ENCODE results near the gene KCNJ6. TPM values are rescaled to one million over a fixed set of nuclear protein-coding genes. Genes with fewer than 3 reads are reported as not detected.
"Not testable (repeated sequence)": the region's sequence is repeated elsewhere in the genome, so short reads cannot be mapped to it uniquely, and the experiment has no call there.

KCNJ6 gene
- total RNA-seq, 1 donor from 2014 or later: 2.6 TPM

GRCh38 chr21:37717534-37717933 lies 198.7 kb downstream of the KCNJ6 start:
- Histone ChIP-seq H3K4me2 (ENCODE audit: low read length) (no peak overlapping the region), H2AFZ (ENCODE audit: low read depth, low read length) (no peak overlapping the region), H3K4me3 (ENCODE audit: insufficient read depth, low read depth, low read length) (no peak overlapping the region), H3K9me3 (ENCODE audit: insufficient read depth, low read depth, low read length) (no peaks in the 10 kb centered on the region), H3K27me3 (ENCODE audit: insufficient read depth, low read length) (peaks cover 5% of the 10 kb centered on the region), H3K9ac (ENCODE audit: low read length) (no peak overlapping the region), H3K36me3 (ENCODE audit: insufficient read depth, low read length) (no peaks in the 10 kb centered on the region), H4K20me1 (ENCODE audit: insufficient read depth, low read length) (no peaks in the 10 kb centered on the region), H3K4me1 (ENCODE audit: insufficient read depth, low read length) (no peaks in the 10 kb centered on the region), H3K27ac (ENCODE audit: low read depth, low read length) (no peak overlapping the region), H3K79me2 (ENCODE audit: insufficient read depth, low read length) (no peaks in the 10 kb centered on the region)
- no peak overlapping the region for H3K4me3 Mint-ChIP-seq (ENCODE audit: unreplicated experiment)
- H3K4me1 Mint-ChIP-seq (ENCODE audit: low read depth, unreplicated experiment): no peaks in the 10 kb centered on the region
- DNase-seq (ENCODE audit: low read depth): no peak
- H3K36me3 Mint-ChIP-seq (ENCODE audit: low read depth, unreplicated experiment): peaks cover 2% of the 10 kb centered on the region
- H3K27me3 Mint-ChIP-seq (ENCODE audit: low read depth, unreplicated experiment): peaks cover 8% of the 10 kb centered on the region
- peaks cover 6% of the 10 kb centered on the region for H3K9me3 Mint-ChIP-seq (ENCODE audit: unreplicated experiment)
- H3K27ac Mint-ChIP-seq (ENCODE audit: unreplicated experiment): no peak overlapping the region
- no peak for TF ChIP-seq CTCF (IDR thresholded peaks at IDR 0.05; ENCODE audit: insufficient read depth, low read depth, low read length)
- no peak for TF ChIP-seq EZH2 (IDR thresholded peaks at IDR 0.05; ENCODE audit: insufficient read depth, low read length)
- no peak for FAIRE-seq

GRCh38 chr21:37712569-37712934 lies 203.7 kb downstream of the KCNJ6 start:
- not testable (repeated sequence) for H3K4me3 Mint-ChIP-seq (ENCODE audit: unreplicated experiment); FAIRE-seq; DNase-seq (ENCODE audit: low read depth); H3K4me1 ChIP-seq (ENCODE audit: insufficient read depth, low read length); H3K4me1 Mint-ChIP-seq (ENCODE audit: low read depth, unreplicated experiment); H4K20me1 ChIP-seq (ENCODE audit: insufficient read depth, low read length); H3K36me3 Mint-ChIP-seq (ENCODE audit: low read depth, unreplicated experiment); H3K4me3 ChIP-seq (ENCODE audit: insufficient read depth, low read depth, low read length); H3K27me3 Mint-ChIP-seq (ENCODE audit: low read depth, unreplicated experiment); H3K9ac ChIP-seq (ENCODE audit: low read length); H3K27me3 ChIP-seq (ENCODE audit: insufficient read depth, low read length); H3K36me3 ChIP-seq (ENCODE audit: insufficient read depth, low read length); H3K79me2 ChIP-seq (ENCODE audit: insufficient read depth, low read length); H3K9me3 ChIP-seq (ENCODE audit: insufficient read depth, low read depth, low read length); H3K4me2 ChIP-seq (ENCODE audit: low read length); H3K27ac ChIP-seq (ENCODE audit: low read depth, low read length); H3K9me3 Mint-ChIP-seq (ENCODE audit: unreplicated experiment); H2AFZ ChIP-seq (ENCODE audit: low read depth, low read length); H3K27ac Mint-ChIP-seq (ENCODE audit: unreplicated experiment)

GRCh38 chr21:37711836-37712568 lies 204.3 kb downstream of the KCNJ6 start:
- Histone ChIP-seq H3K4me1 (ENCODE audit: insufficient read depth, low read length) (no peaks in the 10 kb centered on the region), H4K20me1 (ENCODE audit: insufficient read depth, low read length) (no peaks in the 10 kb centered on the region), H3K9ac (ENCODE audit: low read length) (no peak overlapping the region), H3K36me3 (ENCODE audit: insufficient read depth, low read length) (no peaks in the 10 kb centered on the region), H3K27ac (ENCODE audit: low read depth, low read length) (no peak overlapping the region), H2AFZ (ENCODE audit: low read depth, low read length) (no peak overlapping the region), H3K79me2 (ENCODE audit: insufficient read depth, low read length) (no peaks in the 10 kb centered on the region), H3K9me3 (ENCODE audit: insufficient read depth, low read depth, low read length) (no peaks in the 10 kb centered on the region), H3K4me2 (ENCODE audit: low read length) (no peak overlapping the region), H3K27me3 (ENCODE audit: insufficient read depth, low read length) (peaks cover 5% of the 10 kb centered on the region), H3K4me3 (ENCODE audit: insufficient read depth, low read depth, low read length) (no peak overlapping the region)
- peaks cover 7% of the 10 kb centered on the region for H3K36me3 Mint-ChIP-seq (ENCODE audit: low read depth, unreplicated experiment)
- no peak overlapping the region for H3K4me3 Mint-ChIP-seq (ENCODE audit: unreplicated experiment)
- H3K27me3 Mint-ChIP-seq (ENCODE audit: low read depth, unreplicated experiment): peaks cover 8% of the 10 kb centered on the region
- peaks cover 6% of the 10 kb centered on the region for H3K9me3 Mint-ChIP-seq (ENCODE audit: unreplicated experiment)
- DNase-seq (ENCODE audit: low read depth): peak; percentile 37
- FAIRE-seq: peak; percentile 91
- peak overlapping the region; percentile 34 for H3K27ac Mint-ChIP-seq (ENCODE audit: unreplicated experiment)
- TF ChIP-seq EZH2 (IDR thresholded peaks at IDR 0.05; ENCODE audit: insufficient read depth, low read length): no peak
- TF ChIP-seq CTCF (IDR thresholded peaks at IDR 0.05; ENCODE audit: insufficient read depth, low read depth, low read length): peak; percentile 91
- no peaks in the 10 kb centered on the region for H3K4me1 Mint-ChIP-seq (ENCODE audit: low read depth, unreplicated experiment)

All from astrocyte (in vitro differentiated cells and primary cell).